ENCODE measurements around the gene SINHCAF.
"Not testable (repeated sequence)": the region's sequence is repeated elsewhere in the genome, so short reads cannot be mapped to it uniquely, and the experiment has no call there.

The SINHCAF gene

GRCh38 chr12:31265722-31266121 lies 60.2 kb downstream of the SINHCAF start:
- no peak for DNase-seq

- no peak for DNase-seq
Measured at GRCh38 chr12:31263661-31264060, 62.3 kb downstream of the SINHCAF start.

- no peak for DNase-seq
Measured at GRCh38 chr12:31261744-31262143, 64.2 kb downstream of the SINHCAF start.

GRCh38 chr12:31260840-31261239 lies 65.1 kb downstream of the SINHCAF start:
- no peak for DNase-seq

- no peak for DNase-seq
Measured at GRCh38 chr12:31259136-31259886, 66.6 kb downstream of the SINHCAF start.

GRCh38 chr12:31257784-31258183 lies 68.2 kb downstream of the SINHCAF start:
- DNase-seq, result no peak

- DNase-seq, result not testable (repeated sequence)
Measured at GRCh38 chr12:31251707-31252611, 74.0 kb downstream of the SINHCAF start.

GRCh38 chr12:31250179-31250578 lies 75.8 kb downstream of the SINHCAF start:
- no peak for DNase-seq

- no peak for DNase-seq
Measured at GRCh38 chr12:31249356-31249755, 76.6 kb downstream of the SINHCAF start.

GRCh38 chr12:31248815-31249214 lies 77.1 kb downstream of the SINHCAF start:
- DNase-seq, result no peak

- no peak for DNase-seq
Measured at GRCh38 chr12:31248337-31248736, 77.6 kb downstream of the SINHCAF start.

- DNase-seq, result no peak
Measured at GRCh38 chr12:31246470-31246850, 79.5 kb downstream of the SINHCAF start.

GRCh38 chr12:31245822-31246469 lies 80.0 kb downstream of the SINHCAF start:
- no peak for DNase-seq

GRCh38 chr12:31242418-31242817 lies 83.5 kb downstream of the SINHCAF start:
- not testable (repeated sequence) for DNase-seq

GRCh38 chr12:31238764-31239387 lies 87.1 kb downstream of the SINHCAF start:
- DNase-seq, result peak in 33 of 51 donors; percentile 13 to 71 (median 46)

GRCh38 chr12:31238333-31238732 lies 87.6 kb downstream of the SINHCAF start:
- DNase-seq, result not testable (repeated sequence)

GRCh38 chr12:31236998-31237637 lies 88.8 kb downstream of the SINHCAF start:
- no peak for DNase-seq

- DNase-seq, result no peak
Measured at GRCh38 chr12:31235868-31236395, 90.0 kb downstream of the SINHCAF start.

- peak in 24 of 51 donors; percentile 9 to 54 (median 26) for DNase-seq
Measured at GRCh38 chr12:31234955-31235867, 90.7 kb downstream of the SINHCAF start.

All from hypothalamus (tissue), 51 donors.